Measurements from ENCODE around the gene LRRC40. TPM values are rescaled to one million over a fixed set of nuclear protein-coding genes. Genes with fewer than 3 reads are reported as not detected.

The LRRC40 gene
- total RNA-seq, 1 donor, result 18.5 TPM

GRCh38 chr1:70204600-70204999 is 779 bp downstream of the LRRC40 start:
- peaks cover 8% of the 10 kb centered on the region for H3K36me3 ChIP-seq (ENCODE audit: insufficient read depth, low read length)
- TF ChIP-seq CTCF (IDR thresholded peaks at IDR 0.05; ENCODE audit: extremely low read depth, low read depth, low read length), result no peak
- no peaks in the 10 kb centered on the region for H3K9me3 ChIP-seq (ENCODE audit: low read depth, low read length)
- no peak for DNase-seq (ENCODE audit: insufficient read length, low spot score, missing footprints)
- H3K4me1 ChIP-seq (ENCODE audit: insufficient read depth, low read length), result peaks cover 18% of the 10 kb centered on the region
- no peaks in the 10 kb centered on the region for H3K27me3 ChIP-seq (ENCODE audit: insufficient read depth, low read length)
- H3K27ac ChIP-seq (ENCODE audit: low read depth, low read length), result peak overlapping the region; percentile 96
- peaks cover 95% of the 10 kb centered on the region for H3K79me2 ChIP-seq (ENCODE audit: insufficient read depth, low read length)
- H3K4me2 ChIP-seq (ENCODE audit: insufficient read depth, low read length), result peak overlapping the region; percentile 86
- H3K4me3 ChIP-seq (ENCODE audit: insufficient read depth, low read length), result peak overlapping the region; percentile 83
- H4K20me1 ChIP-seq (ENCODE audit: insufficient read depth, low read length), result no peaks in the 10 kb centered on the region
- H2AFZ ChIP-seq (ENCODE audit: low read length), result peak overlapping the region; percentile 100

- peak overlapping the region; percentile 86 for H3K4me2 ChIP-seq (ENCODE audit: insufficient read depth, low read length)
- no peak for TF ChIP-seq CTCF (IDR thresholded peaks at IDR 0.05; ENCODE audit: extremely low read depth, low read depth, low read length)
- H2AFZ ChIP-seq (ENCODE audit: low read length), result no peak overlapping the region
- no peak for DNase-seq (ENCODE audit: insufficient read length, low spot score, missing footprints)
- no peaks in the 10 kb centered on the region for H4K20me1 ChIP-seq (ENCODE audit: insufficient read depth, low read length)
- H3K27me3 ChIP-seq (ENCODE audit: insufficient read depth, low read length), result no peaks in the 10 kb centered on the region
- no peak overlapping the region for H3K27ac ChIP-seq (ENCODE audit: low read depth, low read length)
- H3K36me3 ChIP-seq (ENCODE audit: insufficient read depth, low read length), result peaks cover 8% of the 10 kb centered on the region
- H3K4me1 ChIP-seq (ENCODE audit: insufficient read depth, low read length), result peaks cover 18% of the 10 kb centered on the region
- peak overlapping the region; percentile 83 for H3K4me3 ChIP-seq (ENCODE audit: insufficient read depth, low read length)
- H3K79me2 ChIP-seq (ENCODE audit: insufficient read depth, low read length), result peaks cover 94% of the 10 kb centered on the region
- H3K9me3 ChIP-seq (ENCODE audit: low read depth, low read length), result no peaks in the 10 kb centered on the region
These were observed 1.2 kb downstream of the LRRC40 start for GRCh38 chr1:70204139-70204538.

- no peak for DNase-seq (ENCODE audit: insufficient read length, low spot score, missing footprints)
- H3K4me2 ChIP-seq (ENCODE audit: insufficient read depth, low read length), result no peak overlapping the region
- peaks cover 18% of the 10 kb centered on the region for H3K4me1 ChIP-seq (ENCODE audit: insufficient read depth, low read length)
- no peaks in the 10 kb centered on the region for H4K20me1 ChIP-seq (ENCODE audit: insufficient read depth, low read length)
- H3K27me3 ChIP-seq (ENCODE audit: insufficient read depth, low read length), result no peaks in the 10 kb centered on the region
- H2AFZ ChIP-seq (ENCODE audit: low read length), result no peak overlapping the region
- H3K27ac ChIP-seq (ENCODE audit: low read depth, low read length), result no peak overlapping the region
- TF ChIP-seq CTCF (IDR thresholded peaks at IDR 0.05; ENCODE audit: extremely low read depth, low read depth, low read length), result no peak
- H3K4me3 ChIP-seq (ENCODE audit: insufficient read depth, low read length), result no peak overlapping the region
- H3K79me2 ChIP-seq (ENCODE audit: insufficient read depth, low read length), result peaks cover 90% of the 10 kb centered on the region
- H3K9me3 ChIP-seq (ENCODE audit: low read depth, low read length), result no peaks in the 10 kb centered on the region
- H3K36me3 ChIP-seq (ENCODE audit: insufficient read depth, low read length), result no peaks in the 10 kb centered on the region
These were observed 3.1 kb downstream of the LRRC40 start for GRCh38 chr1:70202173-70202758.

GRCh38 chr1:70200065-70200464 is 5.3 kb downstream of the LRRC40 start:
- Histone ChIP-seq H3K9me3 (ENCODE audit: low read depth, low read length) (no peaks in the 10 kb centered on the region), H3K4me3 (ENCODE audit: insufficient read depth, low read length) (no peak overlapping the region), H4K20me1 (ENCODE audit: insufficient read depth, low read length) (no peaks in the 10 kb centered on the region), H3K4me2 (ENCODE audit: insufficient read depth, low read length) (no peak overlapping the region), H2AFZ (ENCODE audit: low read length) (no peak overlapping the region), H3K27me3 (ENCODE audit: insufficient read depth, low read length) (no peaks in the 10 kb centered on the region), H3K4me1 (ENCODE audit: insufficient read depth, low read length) (peaks cover 9% of the 10 kb centered on the region), H3K36me3 (ENCODE audit: insufficient read depth, low read length) (no peaks in the 10 kb centered on the region), H3K27ac (ENCODE audit: low read depth, low read length) (no peak overlapping the region), H3K79me2 (ENCODE audit: insufficient read depth, low read length) (peaks cover 80% of the 10 kb centered on the region)
- DNase-seq (ENCODE audit: insufficient read length, low spot score, missing footprints), result no peak
- TF ChIP-seq CTCF (IDR thresholded peaks at IDR 0.05; ENCODE audit: extremely low read depth, low read depth, low read length), result no peak
